Karpas-422 (cell line): ENCODE results near the gene ZNF652. TPM values are rescaled to one million over a fixed set of nuclear protein-coding genes. Genes with fewer than 3 reads are reported as not detected.
"Not testable (repeated sequence)": the region's sequence is repeated elsewhere in the genome, so short reads cannot be mapped to it uniquely, and the experiment has no call there.

Experiments
- DNase-seq: peaks from one replicate; pipeline ENCODE4 v3.0.0-alpha.2; 2015
- H2AFZ ChIP-seq: fragments of 200-600 bp; sonication (generic); 2 replicates; pipeline ENCODE4 v1.6.1; 2014; ENCODE audit warnings: antibody characterized with exemption, low read length, mixed read lengths
- H3K27ac ChIP-seq: fragments of 200-600 bp; sonication (generic); 2 replicates; pipeline ENCODE4 v1.5.1; 2014; ENCODE audit warnings: mild to moderate bottlenecking, low read length, moderate library complexity
- H3K27me3 ChIP-seq: fragments of 200-600 bp; sonication (generic); 2 replicates; pipeline ENCODE4 v1.6.1; 2014; ENCODE audit warnings: low read length, mixed read lengths
- H3K36me3 ChIP-seq: fragments of 200-600 bp; sonication (generic); 2 replicates; pipeline ENCODE4 v1.6.1; 2014; ENCODE audit warnings: low read length, mixed read lengths; ENCODE audit not compliant: insufficient read depth
- H3K4me1 ChIP-seq: fragments of 200-600 bp; sonication (generic); 2 replicates; pipeline ENCODE4 v1.6.1; 2014; ENCODE audit warnings: mild to moderate bottlenecking, low read length, mixed read lengths
- H3K4me2 ChIP-seq: fragments of 200-600 bp; sonication (generic); 2 replicates; pipeline ENCODE4 v1.6.1; 2014; ENCODE audit warnings: low read length, low read depth, mild to moderate bottlenecking; ENCODE audit not compliant: poor library complexity, severe bottlenecking
- H3K4me3 ChIP-seq: fragments of 200-600 bp; sonication (generic); 2 replicates; pipeline ENCODE4 v1.5.1; 2014; ENCODE audit warnings: mild to moderate bottlenecking, antibody characterized with exemption, low read length, mixed read lengths
- H3K79me2 ChIP-seq: fragments of 200-600 bp; sonication (generic); 2 replicates; pipeline ENCODE4 v1.6.1; 2014; ENCODE audit warnings: mild to moderate bottlenecking, low read length, mixed read lengths
- H3K9ac ChIP-seq: fragments of 200-600 bp; sonication (generic); 2 replicates; pipeline ENCODE4 v1.6.0; 2014; ENCODE audit warnings: low read length
- H3K9me2 ChIP-seq: fragments of 200-600 bp; sonication (generic), shearing (Covaris generic); replicated peaks from 2 replicates; pipeline ENCODE4 v1.6.0; 2014; ENCODE audit warnings: mild to moderate bottlenecking, low read length, moderate library complexity; ENCODE audit not compliant: insufficient read depth
- H3K9me3 ChIP-seq: fragments of 300-700, 200-600 bp; sonication (generic); 2 replicates; pipeline ENCODE4 v1.6.1; 2014; ENCODE audit warnings: low read length, mixed read lengths
- H4K20me1 ChIP-seq: fragments of 200-600 bp; sonication (generic); 2 replicates; pipeline ENCODE4 v1.6.1; 2014; ENCODE audit warnings: mild to moderate bottlenecking, antibody characterized with exemption, low read length, low read depth; ENCODE audit not compliant: insufficient read depth
- total RNA-seq: library from RNA; depleted of rRNA; stranded (reverse); fragments of >200 nt; shearing (Covaris generic); gene quantifications from 2 replicates; pipeline ENCODE4 v1.2.3, GENCODE V29; 2014; ENCODE audit warnings: low replicate concordance

ZNF652 gene
- total RNA-seq, 1 experiment from 2014 or later: 84.1 TPM

DNA sequence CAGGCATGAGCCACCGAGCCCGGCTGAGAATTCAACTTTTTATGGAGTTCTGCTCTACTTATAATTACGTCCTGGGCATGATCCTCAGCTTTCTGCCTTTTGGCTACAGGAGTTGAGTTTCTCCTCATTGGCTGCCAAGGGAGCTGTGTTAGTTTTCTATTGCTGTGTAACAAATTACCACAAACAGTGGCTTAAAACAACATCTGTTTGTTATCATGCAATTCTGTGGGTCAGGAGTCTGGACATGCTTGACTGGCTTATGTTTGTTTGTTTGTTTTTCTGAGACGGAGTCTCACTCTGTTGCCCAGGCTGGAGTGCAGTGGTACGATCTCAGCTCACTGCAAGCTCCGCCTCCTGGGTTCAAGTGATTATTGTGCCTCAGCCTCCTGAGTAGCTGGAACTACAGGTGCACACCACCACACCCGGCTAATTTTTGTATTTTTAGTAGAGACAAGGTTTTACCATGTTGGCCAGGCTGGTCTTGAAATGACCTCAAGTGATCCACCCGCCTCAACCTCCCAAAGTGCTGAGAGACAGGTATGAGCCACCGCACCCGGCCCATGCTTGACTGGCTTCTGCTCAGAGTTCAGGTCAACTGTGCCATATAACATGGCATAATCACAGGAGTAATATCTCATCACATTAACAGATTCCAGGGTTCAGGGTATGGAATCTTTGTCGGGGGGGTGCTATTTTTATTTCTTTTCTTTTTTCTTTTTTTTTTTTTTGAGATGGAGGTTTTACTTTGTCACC is 82.6 kb downstream of the ZNF652 start:
- DNase-seq, H4K20me1 ChIP-seq, H2AFZ ChIP-seq, H3K27ac ChIP-seq, H3K27me3 ChIP-seq, H3K9me3 ChIP-seq, H3K79me2 ChIP-seq, H3K4me2 ChIP-seq, H3K4me3 ChIP-seq, H3K9ac ChIP-seq, H3K9me2 ChIP-seq, H3K36me3 ChIP-seq: not testable (repeated sequence)
- peaks cover 11% of the 10 kb centered on the region for H3K4me1 ChIP-seq

DNA sequence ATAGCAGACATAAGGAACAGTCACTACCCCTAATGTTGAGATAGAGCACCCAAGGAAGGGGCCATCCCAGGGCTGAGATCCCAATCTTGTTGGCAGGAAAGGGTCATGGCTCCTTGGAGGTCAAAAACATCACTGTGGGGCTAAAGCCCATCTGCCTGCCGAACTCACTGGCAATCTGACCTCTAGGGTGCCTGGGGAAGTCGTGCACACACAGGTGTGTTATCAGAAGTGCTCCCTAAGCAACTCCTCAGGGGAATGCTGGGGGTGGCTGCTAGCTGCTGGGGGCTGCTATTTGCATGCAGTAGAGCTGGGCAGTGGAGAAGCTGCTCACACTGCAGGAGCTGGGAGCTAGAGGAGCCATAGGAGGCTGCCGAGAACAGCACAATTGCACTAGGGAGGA is 84.0 kb downstream of the ZNF652 start:
- Histone ChIP-seq H3K9me2 (no peaks in the 10 kb centered on the region), H3K36me3 (no peaks in the 10 kb centered on the region), H3K79me2 (no peaks in the 10 kb centered on the region), H3K27me3 (no peaks in the 10 kb centered on the region), H4K20me1 (no peaks in the 10 kb centered on the region), H3K9me3 (no peaks in the 10 kb centered on the region), H3K27ac (no peak overlapping the region), H3K4me2 (peak overlapping the region; percentile 27), H2AFZ (no peak overlapping the region), H3K4me1 (peaks cover 11% of the 10 kb centered on the region), H3K9ac (no peak overlapping the region; the same call in 1 of the 2 replicates), H3K4me3 (no peak overlapping the region)
- no peak for DNase-seq

GRCh38 chr17:49277638-49278037 is 84.4 kb downstream of the ZNF652 start:
- Histone ChIP-seq H3K9me2 (no peaks in the 10 kb centered on the region), H3K4me3 (no peak overlapping the region), H2AFZ (no peak overlapping the region), H3K4me1 (peaks cover 11% of the 10 kb centered on the region), H3K79me2 (no peaks in the 10 kb centered on the region), H3K36me3 (no peaks in the 10 kb centered on the region), H3K4me2 (peak overlapping the region; percentile 27), H3K9me3 (no peaks in the 10 kb centered on the region), H3K9ac (no peak overlapping the region), H3K27me3 (no peaks in the 10 kb centered on the region), H4K20me1 (no peaks in the 10 kb centered on the region), H3K27ac (no peak overlapping the region)
- DNase-seq: no peak

DNA sequence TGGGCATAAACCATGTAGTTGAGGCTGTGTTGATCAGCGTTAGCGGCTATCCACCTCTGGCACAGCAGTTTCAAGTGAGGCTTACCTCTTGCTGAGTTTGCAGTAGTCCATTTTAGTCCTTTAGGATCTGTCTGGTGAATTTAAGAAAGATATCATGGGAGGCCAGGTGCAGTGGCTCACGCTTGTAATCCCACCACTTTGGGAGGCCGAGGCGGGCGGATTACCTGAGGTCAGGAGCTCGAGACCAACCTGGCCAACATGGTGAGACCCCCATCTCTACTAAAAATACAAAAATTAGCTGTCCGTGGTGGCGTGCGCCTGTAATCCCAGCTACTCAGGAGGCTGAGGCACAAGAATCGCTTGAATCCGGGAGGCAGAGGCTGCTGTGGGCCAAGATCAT is 86.1 kb downstream of the ZNF652 start:
- H3K9ac ChIP-seq, H3K9me2 ChIP-seq, H3K9me3 ChIP-seq, H3K27me3 ChIP-seq, H3K79me2 ChIP-seq, H2AFZ ChIP-seq, H3K36me3 ChIP-seq, DNase-seq, H3K4me2 ChIP-seq, H3K27ac ChIP-seq, H4K20me1 ChIP-seq, H3K4me3 ChIP-seq: not testable (repeated sequence)
- peaks cover 11% of the 10 kb centered on the region for H3K4me1 ChIP-seq

DNA sequence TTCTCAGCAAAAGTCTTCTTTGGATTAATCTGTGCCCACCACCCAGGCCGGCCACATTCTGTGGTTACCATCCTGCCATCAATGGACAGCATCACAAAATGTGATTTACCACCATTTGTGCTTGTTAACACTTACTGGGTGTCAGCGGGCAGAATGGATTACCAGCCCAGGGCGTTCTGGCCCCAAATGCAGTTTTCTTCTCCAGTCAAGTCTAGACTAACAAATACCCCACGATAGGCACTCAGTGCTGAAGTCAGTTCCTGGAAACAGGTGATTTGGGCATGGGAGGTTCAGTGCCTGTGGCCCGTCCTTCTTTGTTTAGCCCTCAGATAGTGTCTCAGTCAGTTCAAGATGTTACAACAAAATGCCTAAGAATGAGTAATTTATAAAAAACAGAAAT is 92.7 kb downstream of the ZNF652 start:
- no peak overlapping the region for H3K9ac ChIP-seq
- no peak overlapping the region for H3K27ac ChIP-seq
- H3K9me3 ChIP-seq: no peaks in the 10 kb centered on the region
- H3K4me3 ChIP-seq: no peak overlapping the region
- H4K20me1 ChIP-seq: no peaks in the 10 kb centered on the region
- no peaks in the 10 kb centered on the region for H3K9me2 ChIP-seq
- no peaks in the 10 kb centered on the region for H3K27me3 ChIP-seq
- DNase-seq: no peak
- H3K36me3 ChIP-seq: no peaks in the 10 kb centered on the region
- H3K4me2 ChIP-seq: no peak overlapping the region
- no peaks in the 10 kb centered on the region for H3K4me1 ChIP-seq
- H3K79me2 ChIP-seq: no peaks in the 10 kb centered on the region
- H2AFZ ChIP-seq: no peak overlapping the region

- Histone ChIP-seq H3K36me3 (no peaks in the 10 kb centered on the region), H3K4me1 (no peaks in the 10 kb centered on the region), H3K9me3 (no peaks in the 10 kb centered on the region), H3K4me3 (no peak overlapping the region), H3K27me3 (no peaks in the 10 kb centered on the region), H3K9me2 (no peaks in the 10 kb centered on the region), H3K27ac (no peak overlapping the region), H3K79me2 (no peaks in the 10 kb centered on the region), H3K9ac (no peak overlapping the region), H2AFZ (no peak overlapping the region), H3K4me2 (no peak overlapping the region), H4K20me1 (no peaks in the 10 kb centered on the region)
- DNase-seq: no peak
Measured at GRCh38 chr17:49267912-49268311, 94.1 kb downstream of the ZNF652 start.

DNA sequence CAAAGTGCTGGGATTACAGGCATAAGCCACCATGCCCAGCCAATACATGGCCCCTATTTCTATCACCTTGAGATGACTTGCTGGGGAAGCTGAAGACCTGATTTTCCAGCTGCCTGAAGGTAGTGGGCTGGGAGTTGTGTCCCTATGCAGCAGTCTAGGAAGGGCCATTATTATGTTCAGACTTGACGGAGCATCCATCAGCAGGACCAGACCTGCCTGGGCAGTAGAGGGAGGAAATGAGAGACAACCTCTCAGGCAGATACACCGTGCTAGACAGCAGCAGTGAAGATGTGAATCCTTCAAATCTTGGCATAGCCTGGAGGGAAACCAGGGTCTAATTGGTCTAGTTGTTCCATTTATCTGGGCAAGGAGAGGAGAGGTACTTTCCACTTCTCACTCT is 95.8 kb downstream of the ZNF652 start:
- H3K27me3 ChIP-seq: no peaks in the 10 kb centered on the region
- H4K20me1 ChIP-seq: no peaks in the 10 kb centered on the region
- H2AFZ ChIP-seq: no peak overlapping the region
- no peak overlapping the region for H3K4me2 ChIP-seq
- DNase-seq: no peak
- no peaks in the 10 kb centered on the region for H3K9me2 ChIP-seq
- H3K79me2 ChIP-seq: no peaks in the 10 kb centered on the region
- no peaks in the 10 kb centered on the region for H3K9me3 ChIP-seq
- H3K27ac ChIP-seq: no peak overlapping the region
- H3K9ac ChIP-seq: no peak overlapping the region
- H3K36me3 ChIP-seq: no peaks in the 10 kb centered on the region
- H3K4me3 ChIP-seq: no peak overlapping the region
- H3K4me1 ChIP-seq: no peaks in the 10 kb centered on the region

DNA sequence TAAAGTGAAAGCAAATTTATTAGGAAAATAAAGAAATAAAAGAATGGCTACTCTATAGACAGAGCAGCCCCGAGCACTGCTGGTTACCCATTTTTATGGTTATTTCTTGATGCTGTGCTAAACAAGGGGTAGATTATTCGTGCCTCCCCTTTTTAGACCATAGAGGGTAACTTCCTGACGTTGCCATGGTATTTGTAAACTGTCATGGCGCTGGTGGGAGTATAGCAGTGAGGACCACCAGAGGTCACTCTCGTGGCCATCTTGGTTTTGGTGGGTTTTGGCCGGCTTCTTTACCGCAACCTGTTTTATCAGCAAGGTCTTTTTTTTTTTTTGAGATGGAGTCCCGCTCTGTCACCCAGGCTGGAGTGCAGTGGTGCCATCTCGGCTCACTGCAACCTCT is 100.5 kb downstream of the ZNF652 start:
- H3K36me3 ChIP-seq, H3K79me2 ChIP-seq, H3K27ac ChIP-seq, DNase-seq, H3K9me2 ChIP-seq, H3K4me3 ChIP-seq, H3K9ac ChIP-seq, H3K9me3 ChIP-seq, H3K4me2 ChIP-seq, H2AFZ ChIP-seq, H4K20me1 ChIP-seq, H3K27me3 ChIP-seq: not testable (repeated sequence)
- peaks cover 10% of the 10 kb centered on the region for H3K4me1 ChIP-seq
